Fibroblast of skin of back (primary cell): ENCODE results near the gene PRCC.

Experiments used
- DNase-seq: peaks from one replicate; pipeline ENCODE4 v3.0.0-alpha.2; 2013

Gene PRCC

GRCh38 chr1:156845055-156845952 lies 78.0 kb downstream of the PRCC start:
- no peak for DNase-seq

GRCh38 chr1:156845953-156846545 lies 78.7 kb downstream of the PRCC start:
- no peak for DNase-seq

- DNase-seq, result no peak
Observed at GRCh38 chr1:156846643-156847042, 79.3 kb downstream of the PRCC start.

DNA sequence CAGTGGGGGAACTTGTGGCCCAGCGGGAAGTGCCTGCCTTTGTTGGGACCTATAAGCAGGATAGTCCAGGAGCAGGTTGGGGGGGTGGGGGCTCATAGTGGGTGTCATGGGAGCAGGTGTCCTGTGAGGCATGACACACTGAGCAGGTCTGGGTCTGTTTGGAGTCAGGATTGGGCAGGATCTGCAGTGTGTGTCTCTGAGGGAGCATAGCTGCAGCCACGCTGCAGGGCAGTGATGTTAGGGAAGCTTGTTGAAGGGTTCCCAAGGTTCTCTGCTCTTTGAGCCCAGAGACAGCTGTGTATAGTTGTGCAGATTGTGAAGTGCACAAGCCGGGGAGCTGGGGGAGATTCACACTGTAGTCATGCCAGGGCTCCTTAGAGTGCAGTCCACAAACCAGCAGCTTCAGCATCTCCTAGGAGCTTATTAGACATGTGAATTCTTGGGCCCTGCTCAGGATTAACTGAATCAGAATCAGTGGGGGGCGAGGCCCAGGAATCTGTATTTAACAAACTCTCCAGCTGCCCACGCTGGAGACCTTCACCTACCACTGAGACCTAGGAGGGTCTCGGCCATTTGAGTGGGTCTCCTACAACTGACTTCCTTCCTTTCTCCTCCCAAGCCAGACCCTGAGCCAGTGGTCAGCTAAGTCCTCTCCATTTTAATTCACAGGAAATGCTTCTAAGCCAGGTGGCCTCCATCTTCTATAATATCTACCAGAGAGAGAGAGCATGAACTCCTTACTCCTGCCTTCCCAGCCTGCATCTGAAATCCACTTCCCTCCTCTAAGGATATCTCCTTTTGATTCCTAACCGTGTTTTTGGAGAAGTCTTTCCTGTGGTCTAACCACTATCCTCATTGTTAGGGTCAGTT lies 80.5 kb downstream of the PRCC start:
- no peak for DNase-seq

DNA sequence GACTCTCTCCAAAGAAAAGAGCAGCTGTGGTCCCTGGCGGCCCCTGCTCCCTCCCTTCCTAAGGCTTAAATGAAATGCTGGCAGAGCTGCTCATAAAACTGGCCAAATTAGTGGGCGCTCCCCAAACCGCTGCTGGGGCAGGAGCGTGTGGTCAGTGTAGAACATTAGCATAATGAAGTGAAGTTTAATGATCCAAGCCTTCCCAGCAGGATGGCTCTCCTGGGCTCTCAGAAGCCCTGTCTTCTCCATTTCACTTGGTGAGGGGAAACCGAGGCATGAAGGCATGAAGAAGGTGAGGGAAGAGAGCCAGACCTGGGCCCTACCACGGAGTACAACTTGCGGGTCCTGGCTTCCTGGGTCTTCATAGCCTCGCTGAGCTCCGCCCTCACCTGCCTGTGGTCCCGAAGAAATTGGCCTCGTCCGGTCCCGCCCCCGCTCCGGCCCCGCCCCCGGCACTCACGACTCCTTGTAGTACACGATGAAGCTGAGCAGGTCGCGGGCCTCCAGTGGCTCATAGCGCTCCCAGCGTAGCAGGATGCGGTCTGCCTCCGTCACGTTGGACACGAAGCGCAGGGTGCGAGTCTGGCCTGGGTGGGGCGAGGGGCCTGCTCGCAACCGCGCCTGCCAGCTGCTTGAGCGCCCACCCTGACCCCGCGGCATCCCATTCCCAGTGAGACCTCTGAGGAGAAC lies 81.3 kb downstream of the PRCC start:
- no peak for DNase-seq

- no peak for DNase-seq
Observed at GRCh38 chr1:156849151-156849496, 81.8 kb downstream of the PRCC start.
